ENCODE results near the gene IQCB1.

IQCB1 gene

DNA sequence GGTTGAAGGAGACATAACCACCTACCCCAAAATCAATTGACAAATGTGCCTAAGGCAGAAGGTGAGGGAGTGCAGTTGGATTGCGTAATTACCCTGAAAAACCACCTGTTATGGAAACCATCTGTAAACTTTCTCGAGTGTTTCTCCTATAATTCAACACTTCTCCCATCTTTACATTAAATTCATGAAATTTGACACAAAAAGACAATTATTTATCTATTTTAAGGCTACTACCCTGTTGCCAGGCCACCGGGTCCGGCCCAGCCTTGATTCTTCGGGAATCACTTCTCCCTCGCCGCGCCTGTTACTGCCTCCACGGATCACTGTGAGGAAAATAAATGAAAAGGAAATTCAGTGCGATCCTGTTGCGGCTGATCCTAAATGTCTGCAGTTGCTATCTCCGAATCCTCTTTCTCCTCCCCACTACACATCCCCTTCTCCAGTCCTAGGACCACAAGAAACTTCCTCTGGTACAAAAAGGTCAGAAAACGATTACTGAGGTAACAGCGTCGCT, 646 bp downstream of the IQCB1 start:
- no peak for TF ChIP-seq POLR2AphosphoS5 (IDR thresholded peaks at IDR 0.05; ENCODE audit: low read depth, low read length)
- TF ChIP-seq, protein P1, sequence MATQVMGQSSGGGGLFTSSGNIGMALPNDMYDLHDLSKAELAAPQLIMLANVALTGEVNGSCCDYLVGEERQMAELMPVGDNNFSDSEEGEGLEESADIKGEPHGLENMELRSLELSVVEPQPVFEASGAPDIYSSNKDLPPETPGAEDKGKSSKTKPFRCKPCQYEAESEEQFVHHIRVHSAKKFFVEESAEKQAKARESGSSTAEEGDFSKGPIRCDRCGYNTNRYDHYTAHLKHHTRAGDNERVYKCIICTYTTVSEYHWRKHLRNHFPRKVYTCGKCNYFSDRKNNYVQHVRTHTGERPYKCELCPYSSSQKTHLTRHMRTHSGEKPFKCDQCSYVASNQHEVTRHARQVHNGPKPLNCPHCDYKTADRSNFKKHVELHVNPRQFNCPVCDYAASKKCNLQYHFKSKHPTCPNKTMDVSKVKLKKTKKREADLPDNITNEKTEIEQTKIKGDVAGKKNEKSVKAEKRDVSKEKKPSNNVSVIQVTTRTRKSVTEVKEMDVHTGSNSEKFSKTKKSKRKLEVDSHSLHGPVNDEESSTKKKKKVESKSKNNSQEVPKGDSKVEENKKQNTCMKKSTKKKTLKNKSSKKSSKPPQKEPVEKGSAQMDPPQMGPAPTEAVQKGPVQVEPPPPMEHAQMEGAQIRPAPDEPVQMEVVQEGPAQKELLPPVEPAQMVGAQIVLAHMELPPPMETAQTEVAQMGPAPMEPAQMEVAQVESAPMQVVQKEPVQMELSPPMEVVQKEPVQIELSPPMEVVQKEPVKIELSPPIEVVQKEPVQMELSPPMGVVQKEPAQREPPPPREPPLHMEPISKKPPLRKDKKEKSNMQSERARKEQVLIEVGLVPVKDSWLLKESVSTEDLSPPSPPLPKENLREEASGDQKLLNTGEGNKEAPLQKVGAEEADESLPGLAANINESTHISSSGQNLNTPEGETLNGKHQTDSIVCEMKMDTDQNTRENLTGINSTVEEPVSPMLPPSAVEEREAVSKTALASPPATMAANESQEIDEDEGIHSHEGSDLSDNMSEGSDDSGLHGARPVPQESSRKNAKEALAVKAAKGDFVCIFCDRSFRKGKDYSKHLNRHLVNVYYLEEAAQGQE (IDR thresholded peaks at IDR 0.05; ENCODE audit: insufficient read depth in 1 of 2, low read depth in 2 of 2, low read length in 2 of 2): no peak
- TF ChIP-seq SIN3A (IDR thresholded peaks at IDR 0.05; ENCODE audit: borderline replicate concordance, insufficient read depth, low read length): no peak
- no peak for TF ChIP-seq FOXP2 (optimal IDR thresholded peaks at IDR 0.05; ENCODE audit: borderline replicate concordance, extremely low read depth, extremely low read length, insufficient read depth)
- no peak for TF ChIP-seq TAF1 (IDR thresholded peaks at IDR 0.05; ENCODE audit: borderline replicate concordance, insufficient read depth, low read length)

- TF ChIP-seq TAF1 (IDR thresholded peaks at IDR 0.05; ENCODE audit: borderline replicate concordance, insufficient read depth, low read length) (no peak), SIN3A (IDR thresholded peaks at IDR 0.05; ENCODE audit: borderline replicate concordance, insufficient read depth, low read length) (no peak)
- TF ChIP-seq, protein P1 (IDR thresholded peaks at IDR 0.05; ENCODE audit: insufficient read depth in 1 of 2, low read depth in 2 of 2, low read length in 2 of 2): no peak
Measured at GRCh38 chr3:121822973-121823372, 11.9 kb downstream of the IQCB1 start.

DNA sequence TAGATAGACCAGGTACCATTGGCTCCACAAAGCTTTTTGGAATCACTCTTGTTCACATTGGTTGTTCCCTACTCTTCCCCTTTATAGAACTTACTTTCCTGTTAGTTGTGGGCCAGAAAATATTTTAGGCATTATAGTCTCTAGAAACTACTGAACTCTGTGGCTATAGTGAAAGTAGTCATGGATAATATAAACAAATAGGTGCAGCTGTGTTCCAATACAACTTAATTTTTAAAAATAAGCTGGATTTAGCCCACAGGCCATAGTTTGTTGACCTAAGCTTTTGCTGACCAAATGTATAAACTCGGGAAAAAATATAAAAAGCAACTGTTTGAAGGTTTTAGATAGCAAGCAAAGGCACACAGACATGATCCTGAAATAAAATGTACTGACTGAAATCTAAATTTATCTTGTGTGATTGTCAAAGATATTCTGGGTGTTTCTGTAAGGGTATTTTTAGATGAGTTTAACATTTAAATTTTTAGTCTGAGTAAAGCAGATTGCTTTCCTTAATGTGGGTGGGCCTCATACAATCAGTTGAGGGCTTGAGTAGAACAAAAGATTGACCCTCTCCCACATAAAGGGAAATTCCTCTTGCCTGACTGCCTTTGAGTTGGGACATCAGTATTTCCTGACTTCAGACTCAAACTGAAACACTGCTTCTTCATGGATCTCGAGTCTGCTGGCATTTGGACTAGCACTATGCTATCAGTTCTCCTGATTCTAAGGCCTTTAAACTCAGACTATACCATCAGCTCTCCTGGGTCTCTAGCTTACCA, 13.2 kb downstream of the IQCB1 start:
- TF ChIP-seq, protein P1 (IDR thresholded peaks at IDR 0.05; ENCODE audit: insufficient read depth in 1 of 2, low read depth in 2 of 2, low read length in 2 of 2): no peak
- TF ChIP-seq TAF1 (IDR thresholded peaks at IDR 0.05; ENCODE audit: borderline replicate concordance, insufficient read depth, low read length) (no peak), POLR2AphosphoS5 (IDR thresholded peaks at IDR 0.05; ENCODE audit: low read depth, low read length) (no peak), FOXP2 (optimal IDR thresholded peaks at IDR 0.05; ENCODE audit: borderline replicate concordance, extremely low read depth, extremely low read length, insufficient read depth) (no peak), SIN3A (IDR thresholded peaks at IDR 0.05; ENCODE audit: borderline replicate concordance, insufficient read depth, low read length) (no peak)

DNA sequence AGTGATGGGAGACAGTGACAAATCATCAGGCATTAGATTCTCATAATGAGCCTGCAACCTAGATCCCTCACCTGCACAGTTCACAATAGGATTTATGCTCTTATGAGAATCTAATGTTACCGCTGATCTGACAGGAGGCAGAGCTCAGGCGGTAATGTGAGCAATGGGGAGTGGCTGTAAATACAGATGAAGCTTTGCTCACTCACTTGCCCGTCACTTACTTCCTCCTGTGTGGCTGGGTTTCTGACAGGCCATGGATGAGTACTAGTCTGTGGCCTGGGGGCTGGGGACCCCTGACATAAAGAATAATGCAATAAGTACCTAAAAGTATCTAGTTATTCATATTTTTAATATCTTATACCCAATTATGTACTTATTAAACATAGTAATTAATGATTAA, 15.6 kb downstream of the IQCB1 start:
- TF ChIP-seq TAF1 (IDR thresholded peaks at IDR 0.05; ENCODE audit: borderline replicate concordance, insufficient read depth, low read length) (no peak), FOXP2 (optimal IDR thresholded peaks at IDR 0.05; ENCODE audit: borderline replicate concordance, extremely low read depth, extremely low read length, insufficient read depth) (no peak), SIN3A (IDR thresholded peaks at IDR 0.05; ENCODE audit: borderline replicate concordance, insufficient read depth, low read length) (no peak), POLR2AphosphoS5 (IDR thresholded peaks at IDR 0.05; ENCODE audit: low read depth, low read length) (no peak)
- TF ChIP-seq, protein P1 (IDR thresholded peaks at IDR 0.05; ENCODE audit: insufficient read depth in 1 of 2, low read depth in 2 of 2, low read length in 2 of 2): no peak
